Body of pancreas (tissue), 4 donors: ENCODE data around the gene NAGLU.

Experiments used
- CTCF ChIP-seq, 7 experiments: fragments of 450-650 bp in 4 of 7; fragments of 200-600 bp in 3 of 7; sonication (generic) in 3 of 7; IDR thresholded peaks; one replicate each; pipeline ENCODE4 v1.5.1; 2016 to 2019; ENCODE audit warnings: antibody characterized with exemption in 7 of 7
- POLR2A ChIP-seq, 3 donors: fragments of 450-650 bp; IDR thresholded peaks; one replicate each; pipeline ENCODE4 v1.6.1; 2016; ENCODE audit warnings: antibody characterized with exemption in 3 of 3, mild to moderate bottlenecking in 2 of 3

- TF ChIP-seq CTCF (IDR thresholded peaks at IDR 0.05) (peak; percentile 76 to 89 (median 87)), POLR2A (IDR thresholded peaks at IDR 0.05) (no peak)
Observed at GRCh38 chr17:42517516-42517915, 18.5 kb upstream of the NAGLU start.
